Heart left ventricle (tissue), 16 donors: ENCODE data around the gene CTU2. TPM values are rescaled to one million over a fixed set of nuclear protein-coding genes. Genes with fewer than 3 reads are reported as not detected.

Experiments used
- ATAC-seq, 4 donors: fragments of 200-7000 bp; cut with Tn5 transposase; one replicate each; pipeline ENCODE4 v1.9.1; 2020 to 2022; ENCODE audit warnings: moderate library complexity in 4 of 4, mild to moderate bottlenecking in 3 of 4, moderate number of reproducible peaks in 1 of 4
- DNase-seq, 5 donors: peaks; one replicate each; pipeline ENCODE4 v3.0.0-alpha.2; 2020
- H3K27ac ChIP-seq, 12 donors: fragments of 200-600 bp; sonication (generic) in 4 of 12; one replicate each; pipeline versions ENCODE4 v1.5.0 to v1.8.0; 2016 to 2022; ENCODE audit warnings: mild to moderate bottlenecking in 2 of 12
- H3K27me3 ChIP-seq, 9 donors: fragments of 200-600 bp; sonication (generic) in 2 of 9; one replicate each; pipeline versions ENCODE4 v1.5.1 to v1.8.0; 2016 to 2022; ENCODE audit warnings: mild to moderate bottlenecking in 3 of 9
- H3K36me3 ChIP-seq, 9 donors: fragments of 200-600 bp; sonication (generic) in 2 of 9; one replicate each; pipeline versions ENCODE4 v1.5.0 to v1.8.0; 2018 to 2022; ENCODE audit warnings: mild to moderate bottlenecking in 2 of 9
- H3K4me1 ChIP-seq, 12 donors: fragments of 200-600 bp; sonication (generic) in 4 of 12; one replicate each; pipeline versions ENCODE4 v1.5.0 to v1.8.0; 2016 to 2022; ENCODE audit warnings: mild to moderate bottlenecking in 3 of 12
- H3K4me3 ChIP-seq, 12 donors: fragments of 200-600 bp; sonication (generic) in 4 of 12; one replicate each; pipeline versions ENCODE4 v1.5.0 to v1.8.0; 2017 to 2022; ENCODE audit warnings: mild to moderate bottlenecking in 9 of 12, moderate library complexity in 4 of 12
- H3K9me3 ChIP-seq, 12 donors: fragments of 200-600 bp; sonication (generic) in 4 of 12; one replicate each; pipeline versions ENCODE4 v1.5.0 to v1.8.0; 2016 to 2022; ENCODE audit warnings: mild to moderate bottlenecking in 1 of 12
- CTCF ChIP-seq, 12 donors: fragments of 200-600 bp; sonication (generic) in 4 of 12; IDR thresholded peaks; one replicate each; pipeline versions ENCODE4 v1.5.0 to v1.8.0; 2018 to 2022; ENCODE audit warnings: antibody characterized with exemption in 12 of 12, mild to moderate bottlenecking in 5 of 12
- POLR2A ChIP-seq, 2 donors: fragments of 450-650 bp; IDR thresholded peaks; one replicate each; pipeline ENCODE4 v1.6.1; 2017; ENCODE audit warnings: antibody characterized with exemption in 2 of 2, mild to moderate bottlenecking in 2 of 2, moderate library complexity in 2 of 2
- WGBS, 4 donors: extraction: QIAGEN DNeasy Blood & Tissue Kit in 2 of 4; methylation state at CpG; one replicate each; pipeline versions ENCODE4 v1.1.5 to v1.1.7; 2013 to 2018; 5-methylcytosine and 5-hydroxymethylcytosine counted together
- intact Hi-C, 10 donors: fragments of 100-400 bp; cut with DNase I; formaldehyde crosslinking; loops; one replicate each; pipeline versions ENCODE4 v1.11.1 to v1.14.2; 2022
- polyA plus RNA-seq, 2 donors: library from polyadenylated mRNA; stranded (reverse); fragments of 200-250 nt; gene quantifications; one replicate each; pipeline ENCODE4 v1.2.3, GENCODE V29; 2013
- total RNA-seq, 9 donors: library from RNA; depleted of rRNA in 2 of 9; stranded (reverse); fragments of >200 nt in 2 of 9; fragmentation: NEBNext Ultra II Directional in 3 of 9; extraction: Animal tissue kit (Norgen Biotek cat#: 25700) in 3 of 9; gene quantifications; one replicate each; pipeline versions ENCODE4 v1.1.0 to v1.2.4, GENCODE V29; 2016 to 2023
- donor health status: ischemic (EF 13 %, LVEDD 7.1; RV severe dilation, severe dysfunction).
- donor health status: healthy with polysubstance abuse.
- donor health status: DM: no; HTN: yes; CAD: no.
- donor health status: DM: no; HTN: no; CAD: no.
- donor health status: ischemic (EF 25% LVEDD 6.9; RV normal size, moderate dysfunction).
- donor health status: ischemic (EF 25% LVEDD 5.7; RV mildly dilated, moderate dysfunction).
- donor health status: healthy.
- donor health status: DM: yes; HTN: yes; CAD: no.
- donor health status: ischemic (EF 35%, LVEDD 5.7; RV mildly dilated, moderate dysfunction).
- donor health status: nonischemic (EF 11% LVEDD 7.7; RV severe dilation, severe dysfunction).
- donor health status: DM: yes; HTN: yes; CAD: no.
- donor health status: PGD.
- donor health status: ischemic (EF 29% LVEDD 5.4; RV normal size, mild dysfunction).
- donor health status: nonischemic (EF 23%, LVEDD 6.1; RV moderate dilation, normal function).

CTU2 gene
- total and polyA plus RNA-seq, 11 donors, result 6.5 to 20.8 (median 13.0) TPM

DNA sequence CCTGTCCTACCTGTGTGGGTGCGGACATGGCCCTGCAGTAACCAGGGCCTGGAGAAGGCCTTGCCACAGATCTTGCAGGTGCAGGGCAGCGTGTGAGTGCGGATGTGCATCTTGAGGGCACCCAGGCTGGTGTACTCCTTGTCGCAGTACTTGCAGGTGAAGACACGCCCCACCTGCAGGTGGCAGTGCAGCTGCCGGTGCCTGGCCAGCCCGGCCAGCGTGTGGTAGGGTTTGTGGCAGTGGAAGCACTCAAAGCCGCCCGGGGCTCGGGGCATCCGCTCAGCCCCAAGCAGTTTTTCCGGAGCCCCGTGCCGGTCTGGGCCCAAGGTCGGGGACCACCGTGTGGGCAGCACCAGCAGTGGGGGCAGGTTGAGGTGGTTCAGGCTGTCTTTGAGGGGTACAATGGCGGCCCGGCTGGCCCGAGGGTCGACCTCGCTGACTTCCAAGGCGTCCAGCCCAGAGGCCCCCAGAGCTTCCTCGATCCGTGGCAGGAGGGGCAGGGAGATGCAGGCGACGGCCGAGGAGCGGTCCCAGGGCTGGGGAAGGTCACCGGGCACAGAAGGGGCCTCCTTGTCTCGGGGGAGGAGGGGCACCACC, 25.1 kb upstream of the CTU2 start:
- peaks cover 0 to 13% (median 0%) of the 10 kb centered on the region in 9 donors for H3K36me3 ChIP-seq
- DNase-seq (peak in 1 of 5 donors; percentile 16), ATAC-seq (no peak)
- H3K27ac ChIP-seq, result peak overlapping the region in 1 of 12 donors; percentile 88
- 60 to 67% (median 63%) methylated on average over 15 to 31 of the region's 31 CpGs for WGBS, 4 donors
- peaks cover 0 to 34% (median 3%) of the 10 kb centered on the region in 9 donors for H3K27me3 ChIP-seq
- TF ChIP-seq POLR2A (IDR thresholded peaks at IDR 0.05), result no peak
- peak in 4 of 12 donors; percentile 7 to 29 (median 12) for TF ChIP-seq CTCF (IDR thresholded peaks at IDR 0.05)
- intact Hi-C loops, result no loop called here
- H3K4me3 ChIP-seq, result peak overlapping the region in 1 of 12 donors; percentile 8
- H3K9me3 ChIP-seq, result no peaks in the 10 kb centered on the region
- peaks cover 0 to 43% (median 11%) of the 10 kb centered on the region in 12 donors for H3K4me1 ChIP-seq

DNA sequence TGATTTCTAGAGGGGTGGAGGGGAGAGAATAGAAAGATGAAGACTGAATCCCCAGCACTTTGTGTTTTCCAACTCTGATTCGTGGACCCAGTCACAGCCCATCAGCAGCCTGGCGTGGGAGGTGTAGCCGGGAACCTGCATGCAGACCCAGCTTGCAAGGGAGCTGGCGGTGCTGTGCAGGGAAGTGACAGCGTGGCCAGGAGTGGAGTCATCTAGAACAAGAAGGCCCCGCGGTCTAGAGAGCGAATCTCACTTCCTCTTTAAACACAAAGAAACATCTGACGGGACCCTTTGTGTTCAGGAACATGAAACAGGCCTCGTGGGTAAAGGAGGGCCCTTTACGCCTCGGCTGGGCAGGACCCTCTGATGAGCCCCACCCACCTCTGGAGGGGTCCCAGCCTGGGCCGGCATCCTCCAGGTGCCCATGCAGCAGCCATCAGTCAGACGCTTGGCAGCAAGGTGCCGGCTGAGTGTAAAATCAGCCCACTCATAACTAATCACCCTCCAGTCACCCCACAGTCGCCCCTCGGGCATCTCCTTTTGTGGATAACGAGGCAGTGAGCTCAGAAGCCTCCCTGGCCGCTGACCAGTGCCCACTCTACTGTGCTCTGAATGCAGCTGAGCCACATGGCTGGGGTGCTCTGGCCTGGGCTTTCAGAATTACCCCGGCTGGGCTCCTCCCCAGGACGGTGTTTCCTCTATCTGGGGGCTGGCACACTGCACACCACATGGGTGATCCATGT, 24.4 kb upstream of the CTU2 start:
- H3K27ac ChIP-seq, result peak overlapping the region in 3 of 12 donors; percentile 5 to 88 (median 43)
- peaks cover 0 to 13% (median 0%) of the 10 kb centered on the region in 9 donors for H3K36me3 ChIP-seq
- WGBS, 4 donors, result 42 to 53% (median 48%) methylated on average over 18 to 21 of the region's 21 CpGs
- H3K4me3 ChIP-seq, result peak overlapping the region in 1 of 12 donors; percentile 28
- intact Hi-C loops, result no loop called here
- peaks cover 0 to 48% (median 18%) of the 10 kb centered on the region in 12 donors for H3K4me1 ChIP-seq
- DNase-seq (peak; percentile 45 to 77 (median 59)), ATAC-seq (peak in 3 of 4 donors; percentile 12 to 38 (median 30))
- no peaks in the 10 kb centered on the region for H3K9me3 ChIP-seq
- TF ChIP-seq POLR2A (IDR thresholded peaks at IDR 0.05) (no peak), CTCF (IDR thresholded peaks at IDR 0.05) (no peak)
- peaks cover 0 to 41% (median 3%) of the 10 kb centered on the region in 9 donors for H3K27me3 ChIP-seq

GRCh38 chr16:88684569-88685155, 21.6 kb upstream of the CTU2 start:
- ATAC-seq, result no peak
- TF ChIP-seq POLR2A (IDR thresholded peaks at IDR 0.05), result no peak
- no peak for TF ChIP-seq CTCF (IDR thresholded peaks at IDR 0.05)
- Histone ChIP-seq H3K9me3 (no peaks in the 10 kb centered on the region), H3K36me3 (peaks cover 0 to 4% (median 0%) of the 10 kb centered on the region in 9 donors), H3K4me1 (peaks cover 0 to 53% (median 23%) of the 10 kb centered on the region in 12 donors), H3K27me3 (peaks cover 0 to 68% (median 9%) of the 10 kb centered on the region in 9 donors), H3K27ac (no peak overlapping the region), H3K4me3 (peak overlapping the region in 2 of 12 donors; percentile 62 to 78)
- intact Hi-C loops, result no loop called here
- 79 to 80% (median 79%) methylated on average over 14 to 15 of the region's 15 CpGs for WGBS, 4 donors
- no peak for DNase-seq
